ENCODE data around the gene EFNB2. TPM values are rescaled to one million over a fixed set of nuclear protein-coding genes. Genes with fewer than 3 reads are reported as not detected.

Gene EFNB2
- total RNA-seq, 4 donors from 2014 or later = 8.8 to 65.3 (median 22.7) TPM

DNA sequence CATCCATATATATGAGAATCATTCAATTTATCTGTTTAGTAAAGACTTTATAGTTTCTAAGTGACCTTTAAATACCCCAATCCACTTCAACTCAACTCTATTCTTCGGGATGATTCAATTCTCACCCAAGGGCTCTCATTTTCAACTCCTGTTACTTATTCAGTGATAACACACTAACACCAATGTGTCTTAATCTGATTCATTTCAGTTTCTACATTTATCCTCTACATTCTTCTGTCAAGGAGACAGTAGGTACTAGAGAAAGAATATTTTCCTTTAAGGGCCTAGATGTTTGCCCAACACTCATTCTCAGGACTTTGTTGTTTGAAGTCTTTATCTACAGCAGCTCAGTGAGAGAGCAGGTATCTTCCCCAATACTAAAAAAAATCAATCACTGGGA, 25.4 kb upstream of the EFNB2 start:
- Histone ChIP-seq H3K9me3 (no peaks in the 10 kb centered on the region), H3K27me3 (no peaks in the 10 kb centered on the region), H3K36me3 (no peaks in the 10 kb centered on the region), H3K4me1 (peaks cover 3 to 5% of the 10 kb centered on the region in 2 donors), H3K27ac (no peak overlapping the region), H3K4me3 (no peak overlapping the region)
- no peak for DNase-seq
- no peak for TF ChIP-seq POLR2A (IDR thresholded peaks at IDR 0.05)
- TF ChIP-seq, protein P1, sequence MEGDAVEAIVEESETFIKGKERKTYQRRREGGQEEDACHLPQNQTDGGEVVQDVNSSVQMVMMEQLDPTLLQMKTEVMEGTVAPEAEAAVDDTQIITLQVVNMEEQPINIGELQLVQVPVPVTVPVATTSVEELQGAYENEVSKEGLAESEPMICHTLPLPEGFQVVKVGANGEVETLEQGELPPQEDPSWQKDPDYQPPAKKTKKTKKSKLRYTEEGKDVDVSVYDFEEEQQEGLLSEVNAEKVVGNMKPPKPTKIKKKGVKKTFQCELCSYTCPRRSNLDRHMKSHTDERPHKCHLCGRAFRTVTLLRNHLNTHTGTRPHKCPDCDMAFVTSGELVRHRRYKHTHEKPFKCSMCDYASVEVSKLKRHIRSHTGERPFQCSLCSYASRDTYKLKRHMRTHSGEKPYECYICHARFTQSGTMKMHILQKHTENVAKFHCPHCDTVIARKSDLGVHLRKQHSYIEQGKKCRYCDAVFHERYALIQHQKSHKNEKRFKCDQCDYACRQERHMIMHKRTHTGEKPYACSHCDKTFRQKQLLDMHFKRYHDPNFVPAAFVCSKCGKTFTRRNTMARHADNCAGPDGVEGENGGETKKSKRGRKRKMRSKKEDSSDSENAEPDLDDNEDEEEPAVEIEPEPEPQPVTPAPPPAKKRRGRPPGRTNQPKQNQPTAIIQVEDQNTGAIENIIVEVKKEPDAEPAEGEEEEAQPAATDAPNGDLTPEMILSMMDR (IDR thresholded peaks at IDR 0.05) = no peak
- intact Hi-C loops (cut with DNase I; ENCODE audit: low total_unique reads) = no loop called here

DNA sequence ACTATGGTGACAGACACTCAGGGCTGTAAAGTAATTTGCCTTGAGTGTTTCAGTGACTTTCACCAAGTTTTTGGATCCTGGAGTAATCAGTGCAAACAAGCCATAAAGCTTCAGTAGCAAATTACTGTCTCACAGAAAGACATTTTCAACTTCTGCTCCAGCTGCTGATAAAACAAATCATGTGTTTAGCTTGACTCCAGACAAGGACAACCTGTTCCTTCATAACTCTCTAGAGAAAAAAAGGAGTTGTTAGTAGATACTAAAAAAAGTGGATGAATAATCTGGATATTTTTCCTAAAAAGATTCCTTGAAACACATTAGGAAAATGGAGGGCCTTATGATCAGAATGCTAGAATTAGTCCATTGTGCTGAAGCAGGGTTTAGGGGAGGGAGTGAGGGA, 23.1 kb upstream of the EFNB2 start:
- no peak for DNase-seq
- peaks cover 0 to 3% of the 10 kb centered on the region in 2 donors for H3K4me1 ChIP-seq
- no peak for TF ChIP-seq POLR2A (IDR thresholded peaks at IDR 0.05)
- TF ChIP-seq, protein P1 (IDR thresholded peaks at IDR 0.05) = no peak
- peak overlapping the region in 1 of 2 donors; percentile 28 for H3K27ac ChIP-seq
- no peaks in the 10 kb centered on the region for H3K9me3 ChIP-seq
- intact Hi-C loops (cut with DNase I; ENCODE audit: low total_unique reads) = no loop called here
- H3K36me3 ChIP-seq = no peaks in the 10 kb centered on the region
- no peaks in the 10 kb centered on the region for H3K27me3 ChIP-seq
- no peak overlapping the region for H3K4me3 ChIP-seq

DNA sequence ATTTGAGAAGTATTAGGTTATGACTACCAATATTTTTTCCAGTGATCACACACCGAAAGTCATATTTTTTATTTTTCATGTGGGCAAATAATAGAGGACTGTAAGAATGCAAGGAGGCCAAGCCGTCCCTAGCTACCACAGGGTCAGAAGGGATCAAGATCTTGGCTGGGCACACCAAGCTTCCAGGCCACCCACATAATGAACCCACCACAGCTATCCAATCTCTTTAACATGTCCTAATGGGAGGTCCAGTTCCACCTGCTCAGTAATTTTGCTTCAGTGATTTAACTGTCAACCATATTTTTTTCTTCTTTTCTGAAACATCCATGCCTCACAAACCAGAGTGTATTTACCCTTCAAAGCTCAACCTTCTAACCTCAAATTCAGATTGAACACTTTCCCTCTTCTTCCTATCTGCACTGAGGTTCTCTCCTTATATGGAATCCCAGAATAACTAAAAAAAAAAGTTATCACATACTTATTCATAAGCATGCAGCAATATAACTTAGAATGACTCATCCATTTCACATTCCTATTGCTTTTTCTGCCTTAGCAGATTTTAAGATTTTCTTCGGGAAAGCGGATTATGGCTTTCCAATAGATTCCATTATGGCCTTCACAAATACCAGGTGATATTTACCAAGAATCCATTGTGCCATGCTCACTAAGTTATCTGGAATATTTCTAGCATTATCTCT, 20.3 kb upstream of the EFNB2 start:
- intact Hi-C loops (cut with DNase I; ENCODE audit: low total_unique reads) = no loop called here
- Histone ChIP-seq H3K36me3 (no peaks in the 10 kb centered on the region), H3K4me1 (peaks cover 0 to 3% of the 10 kb centered on the region in 2 donors), H3K27ac (no peak overlapping the region), H3K27me3 (no peaks in the 10 kb centered on the region), H3K4me3 (no peak overlapping the region), H3K9me3 (no peaks in the 10 kb centered on the region)
- DNase-seq = no peak
- no peak for TF ChIP-seq POLR2A (IDR thresholded peaks at IDR 0.05)
- TF ChIP-seq, protein P1 (IDR thresholded peaks at IDR 0.05) = no peak

DNA sequence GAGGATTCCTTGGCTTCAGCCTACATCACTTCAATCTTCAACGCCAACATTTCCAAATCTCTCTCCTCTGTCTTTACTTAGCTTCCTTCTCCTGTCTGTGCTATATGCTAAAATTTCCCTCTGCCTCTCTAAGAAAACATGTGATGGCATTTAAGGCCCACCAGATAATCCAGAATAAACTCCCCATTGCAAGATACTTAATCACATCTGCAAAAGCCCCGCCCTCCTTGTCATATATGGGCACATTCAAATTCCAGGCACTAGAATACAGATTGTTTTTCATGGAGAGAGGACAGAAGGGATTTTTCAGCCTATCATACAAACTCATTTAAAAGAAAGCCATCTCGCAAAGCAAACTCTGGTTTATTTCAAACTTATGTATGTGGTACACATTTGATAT, 16.3 kb upstream of the EFNB2 start:
- no peak for DNase-seq
- Histone ChIP-seq H3K4me3 (no peak overlapping the region), H3K27me3 (no peaks in the 10 kb centered on the region), H3K27ac (no peak overlapping the region), H3K9me3 (no peaks in the 10 kb centered on the region), H3K4me1 (no peaks in the 10 kb centered on the region), H3K36me3 (no peaks in the 10 kb centered on the region)
- intact Hi-C loops (cut with DNase I; ENCODE audit: low total_unique reads) = no loop called here
- TF ChIP-seq, protein P1 (IDR thresholded peaks at IDR 0.05) = no peak
- no peak for TF ChIP-seq POLR2A (IDR thresholded peaks at IDR 0.05)

DNA sequence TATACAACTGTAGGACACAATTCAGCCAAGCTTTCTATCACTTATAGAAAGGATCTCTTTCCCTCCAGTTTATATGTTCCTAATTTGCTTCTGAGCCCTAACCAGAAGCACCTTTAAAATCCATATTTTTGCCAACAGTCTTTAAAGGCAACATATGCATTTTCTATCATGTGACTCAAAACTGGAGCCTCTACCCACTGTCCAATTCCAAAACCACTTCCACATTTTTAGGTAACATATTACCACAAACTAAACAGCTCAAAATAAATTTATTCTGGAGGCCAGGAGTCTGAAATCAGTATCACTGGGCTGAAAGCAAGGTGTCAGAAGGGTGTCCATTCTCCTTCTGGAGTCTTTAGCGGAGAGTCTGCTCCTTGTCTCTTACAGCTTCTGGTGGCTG, 15.9 kb upstream of the EFNB2 start:
- Histone ChIP-seq H3K4me1 (no peaks in the 10 kb centered on the region), H3K27ac (no peak overlapping the region)

More for the DNA sequence above, 15.9 kb upstream of the EFNB2 start:
- intact Hi-C loops (cut with DNase I; ENCODE audit: low total_unique reads) = no loop called here
- Histone ChIP-seq H3K9me3 (no peaks in the 10 kb centered on the region), H3K36me3 (no peaks in the 10 kb centered on the region), H3K4me3 (no peak overlapping the region), H3K27me3 (no peaks in the 10 kb centered on the region)
- DNase-seq = no peak
- TF ChIP-seq POLR2A (IDR thresholded peaks at IDR 0.05) = no peak
- TF ChIP-seq, protein P1 (IDR thresholded peaks at IDR 0.05) = no peak
